ENCODE measurements around the gene LRBA.

- TF ChIP-seq CTCF (IDR thresholded peaks at IDR 0.05) (no peak), POLR2A (IDR thresholded peaks at IDR 0.05) (no peak)
These were observed 633.5 kb downstream of the LRBA start for GRCh38 chr4:150381609-150382008.

All from breast epithelium (tissue), 3 donors.